SK-N-SH (cell line): Measurements from ENCODE around the gene AFG3L2. TPM values are rescaled to one million over a fixed set of nuclear protein-coding genes. Genes with fewer than 3 reads are reported as not detected.

Experiments used
- CTCF ChIA-PET: fragments of 300-600, 350-600 bp; formaldehyde crosslinking; extraction: SDS; loops from one replicate; lab custom pipeline; 2021; lab: Yijun Ruan, JAX
- POLR2A ChIA-PET: fragments of 350-600 bp; sonication (Branson Sonifier 250); formaldehyde crosslinking; extraction: SDS; loops from one replicate; lab custom pipeline; 2020; ENCODE audit warnings: antibody characterized with exemption, inconsistent platforms; lab: Yijun Ruan, JAX
- DNase-seq: peaks from one replicate; pipeline ENCODE4 v3.0.0; 2012
- H2AFZ ChIP-seq: fragments of 200-600 bp; sonication (generic); 2 replicates; pipeline ENCODE4 v1.8.1; 2016; ENCODE audit warnings: antibody characterized with exemption, mild to moderate bottlenecking, low read depth
- H3F3A ChIP-seq: fragments of 200-600 bp; sonication (generic); replicated peaks from 2 replicates; pipeline ENCODE3; 2016; ENCODE audit warnings: antibody characterized with exemption, mild to moderate bottlenecking; ENCODE audit not compliant: insufficient read depth
- H3K27ac ChIP-seq, 2 experiments: fragments of 200-500 bp in 1 of 2; fragments of 200-600 bp in 1 of 2; sonication (Bioruptor generic) in 1 of 2; sonication (generic), shearing (Covaris generic) in 1 of 2; 2 replicates each; pipeline versions ENCODE4 v1.5.1 to v1.6.1; 2014 to 2016; ENCODE audit warnings: low read depth in 2 of 2, inconsistent platforms in 1 of 2, low read length in 1 of 2, mild to moderate bottlenecking in 1 of 2, mixed read lengths in 1 of 2
- H3K27me3 ChIP-seq: fragments of 200-600 bp; sonication (generic), shearing (Covaris generic); 2 replicates; pipeline ENCODE4 v1.6.1; 2016; ENCODE audit warnings: mixed run types; ENCODE audit not compliant: insufficient read depth
- H3K36me3 ChIP-seq, 2 experiments: fragments of 200-500 bp in 1 of 2; fragments of 200-600 bp in 1 of 2; sonication (Bioruptor generic) in 1 of 2; sonication (generic) in 1 of 2; replicated peaks in 1 of 2; 2 replicates each; pipeline versions ENCODE3 to v1.5.1; 2014 to 2016; ENCODE audit warnings: low read length in 1 of 2, mild to moderate bottlenecking in 1 of 2; ENCODE audit not compliant: insufficient read depth in 2 of 2, control insufficient read depth in 1 of 2
- H3K4me1 ChIP-seq, 2 experiments: fragments of 200-500 bp in 1 of 2; fragments of 200-600 bp in 1 of 2; sonication (Bioruptor generic) in 1 of 2; sonication (generic), shearing (Covaris generic) in 1 of 2; 2 replicates each; pipeline versions ENCODE4 v1.5.1 to v1.6.1; 2014 to 2016; ENCODE audit warnings: low read depth in 1 of 2, low read length in 1 of 2, mixed run types in 1 of 2; ENCODE audit not compliant: insufficient read depth in 2 of 2, control insufficient read depth in 1 of 2
- H3K4me2 ChIP-seq: fragments of 200-600 bp; sonication (generic), shearing (Covaris generic); 2 replicates; pipeline ENCODE4 v1.6.1; 2017; ENCODE audit warnings: mixed run types
- H3K4me3 ChIP-seq, 2 experiments: fragments of 200-500 bp in 1 of 2; fragments of 200-600 bp in 1 of 2; sonication (Bioruptor generic) in 1 of 2; sonication (generic), shearing (Covaris generic) in 1 of 2; 2 replicates each; pipeline versions ENCODE4 v1.5.1 to v1.8.1; 2014 to 2016; ENCODE audit warnings: low read depth in 2 of 2, inconsistent platforms in 1 of 2, low read length in 1 of 2, mild to moderate bottlenecking in 1 of 2, mixed read lengths in 1 of 2, moderate library complexity in 1 of 2
- H3K79me2 ChIP-seq: fragments of 200-600 bp; sonication (generic); 2 replicates; pipeline ENCODE4 v1.8.1; 2017; ENCODE audit warnings: mild to moderate bottlenecking; ENCODE audit not compliant: insufficient read depth
- H3K9ac ChIP-seq: fragments of 200-600 bp; sonication (generic); 2 replicates; pipeline ENCODE4 v1.6.1; 2017; ENCODE audit warnings: mixed run types
- H3K9me2 ChIP-seq: fragments of 200-600 bp; sonication (generic); 2 replicates; pipeline ENCODE4 v1.6.1; 2017; ENCODE audit warnings: mixed run types
- H3K9me3 ChIP-seq: fragments of 200-600 bp; sonication (generic); 2 replicates; pipeline ENCODE4 v1.6.1; 2017; ENCODE audit warnings: mixed run types, mild to moderate bottlenecking, moderate library complexity
- H4K20me1 ChIP-seq: fragments of 200-600 bp; sonication (generic); 2 replicates; pipeline ENCODE4 v1.6.1; 2017; ENCODE audit warnings: mild to moderate bottlenecking, mixed run types; ENCODE audit not compliant: insufficient read depth
- CHD2 ChIP-seq: fragments of 150-350 bp; IDR thresholded peaks from 2 replicates; pipeline ENCODE4 v1.6.1; 2018; ENCODE audit warnings: low read length; ENCODE audit not compliant: partially characterized antibody
- ELF1 ChIP-seq: IDR thresholded peaks from 2 replicates; pipeline ENCODE4 v1.4.0; 2012
- EZH2phosphoT487 ChIP-seq: fragments of 200-600 bp; sonication (generic); IDR thresholded peaks from 2 replicates; pipeline ENCODE4 v1.6.1; 2017; ENCODE audit warnings: low read depth, mixed run types, mild to moderate bottlenecking, antibody characterized with exemption, moderate library complexity, borderline replicate concordance
- FOXM1 ChIP-seq: IDR thresholded peaks from 2 replicates; pipeline ENCODE4 v1.4.0; 2012; ENCODE audit warnings: low read depth, mild to moderate bottlenecking
- JUND ChIP-seq: IDR thresholded peaks from 2 replicates; pipeline ENCODE4 v1.4.0; 2012
- MXI1 ChIP-seq: IDR thresholded peaks from 2 replicates; pipeline ENCODE4 v1.6.1; 2012; ENCODE audit warnings: mild to moderate bottlenecking, low read depth, low read length, improper control_type of control experiment
- RAD21 ChIP-seq: IDR thresholded peaks from 2 replicates; pipeline ENCODE4 v1.6.1; 2012; ENCODE audit warnings: mild to moderate bottlenecking, low read length
- RFX5 ChIP-seq: IDR thresholded peaks from 2 replicates; pipeline ENCODE4 v1.6.1; 2012; ENCODE audit warnings: mild to moderate bottlenecking, improper control_type of control experiment, low read length
- SMC3 ChIP-seq: IDR thresholded peaks from 2 replicates; pipeline ENCODE4 v1.6.1; 2012; ENCODE audit warnings: low read depth, low read length, improper control_type of control experiment
- TAF1 ChIP-seq: IDR thresholded peaks from 2 replicates; pipeline ENCODE4 v1.6.1; 2012; ENCODE audit warnings: low read depth, mild to moderate bottlenecking, low read length, moderate library complexity, borderline replicate concordance
- TCF12 ChIP-seq: IDR thresholded peaks from 2 replicates; pipeline ENCODE4 v1.4.0; 2012
- TEAD4 ChIP-seq: IDR thresholded peaks from 2 replicates; pipeline ENCODE4 v1.4.0; 2012; ENCODE audit warnings: mild to moderate bottlenecking, borderline replicate concordance; ENCODE audit not compliant: insufficient read depth
- WGBS: methylation state at CpG from one replicate; pipeline ENCODE4 v1.1.6; 2017; ENCODE audit warnings: low lambda C conversion rate; 5-methylcytosine and 5-hydroxymethylcytosine counted together
- polyA plus RNA-seq, 3 experiments: library from polyadenylated mRNA; depleted of rRNA; stranded (reverse); fragments of >200 nt; gene quantifications; 2 replicates each; pipeline ENCODE4 v1.2.3, GENCODE V29; 2012
- TF ChIP-seq, protein P1 (sequence below): fragments of 150-350 bp; IDR thresholded peaks from 2 replicates; pipeline ENCODE4 v1.6.1; 2017; ENCODE audit warnings: antibody characterized with exemption, low read length, low read depth, borderline replicate concordance
- TF ChIP-seq, protein P2 (sequence below): fragments of 200-600 bp; sonication (generic); IDR thresholded peaks from 2 replicates; pipeline ENCODE4 v1.6.1; 2017; ENCODE audit warnings: antibody characterized with exemption, mild to moderate bottlenecking, moderate library complexity
- TF ChIP-seq, protein P3 (sequence below): fragments of 150-350 bp; IDR thresholded peaks from 2 replicates; pipeline ENCODE4 v1.6.1; 2016; ENCODE audit warnings: mild to moderate bottlenecking, low read depth, low read length

AFG3L2 gene
- polyA plus RNA-seq, 1 of the 3 experiments (the other 2 are of a cell fraction), result 26.0 TPM

- TF ChIP-seq SMC3 (no peak), RAD21 (no peak), CHD2 (peak; percentile 4), JUND (no peak), ELF1 (0 out of 2 replicates have a peak, but pooled peaks have one; percentile 31), RFX5 (no peak), MXI1 (peak; percentile 79), TAF1 (peak; percentile 57), TCF12 (no peak)
- TF ChIP-seq, protein P1, sequence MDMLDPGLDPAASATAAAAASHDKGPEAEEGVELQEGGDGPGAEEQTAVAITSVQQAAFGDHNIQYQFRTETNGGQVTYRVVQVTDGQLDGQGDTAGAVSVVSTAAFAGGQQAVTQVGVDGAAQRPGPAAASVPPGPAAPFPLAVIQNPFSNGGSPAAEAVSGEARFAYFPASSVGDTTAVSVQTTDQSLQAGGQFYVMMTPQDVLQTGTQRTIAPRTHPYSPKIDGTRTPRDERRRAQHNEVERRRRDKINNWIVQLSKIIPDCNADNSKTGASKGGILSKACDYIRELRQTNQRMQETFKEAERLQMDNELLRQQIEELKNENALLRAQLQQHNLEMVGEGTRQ, result no peak
- TF ChIP-seq, protein P2, sequence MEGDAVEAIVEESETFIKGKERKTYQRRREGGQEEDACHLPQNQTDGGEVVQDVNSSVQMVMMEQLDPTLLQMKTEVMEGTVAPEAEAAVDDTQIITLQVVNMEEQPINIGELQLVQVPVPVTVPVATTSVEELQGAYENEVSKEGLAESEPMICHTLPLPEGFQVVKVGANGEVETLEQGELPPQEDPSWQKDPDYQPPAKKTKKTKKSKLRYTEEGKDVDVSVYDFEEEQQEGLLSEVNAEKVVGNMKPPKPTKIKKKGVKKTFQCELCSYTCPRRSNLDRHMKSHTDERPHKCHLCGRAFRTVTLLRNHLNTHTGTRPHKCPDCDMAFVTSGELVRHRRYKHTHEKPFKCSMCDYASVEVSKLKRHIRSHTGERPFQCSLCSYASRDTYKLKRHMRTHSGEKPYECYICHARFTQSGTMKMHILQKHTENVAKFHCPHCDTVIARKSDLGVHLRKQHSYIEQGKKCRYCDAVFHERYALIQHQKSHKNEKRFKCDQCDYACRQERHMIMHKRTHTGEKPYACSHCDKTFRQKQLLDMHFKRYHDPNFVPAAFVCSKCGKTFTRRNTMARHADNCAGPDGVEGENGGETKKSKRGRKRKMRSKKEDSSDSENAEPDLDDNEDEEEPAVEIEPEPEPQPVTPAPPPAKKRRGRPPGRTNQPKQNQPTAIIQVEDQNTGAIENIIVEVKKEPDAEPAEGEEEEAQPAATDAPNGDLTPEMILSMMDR, result no peak
Measured at GRCh38 chr18:12376754-12377555, at the start of gene AFG3L2 (continued).

GRCh38 chr18:12424252-12424651 is 47.2 kb upstream of the AFG3L2 start:
- Histone ChIP-seq H3K27ac (no peak overlapping the region), H3K79me2 (peaks cover 4% of the 10 kb centered on the region; the same call in 1 of the 2 replicates), H3K4me2 (no peak overlapping the region), H3K9me3 (no peaks in the 10 kb centered on the region), H3K27me3 (no peaks in the 10 kb centered on the region), H3K4me3 (no peak overlapping the region), H2AFZ (no peak overlapping the region), H3K9ac (no peak overlapping the region), H3F3A (no peaks in the 10 kb centered on the region), H3K4me1 (peaks cover 0 to 7% of the 10 kb centered on the region in 2 experiments; a peak in 1 of 4 replicates), H4K20me1 (no peaks in the 10 kb centered on the region), H3K9me2 (no peaks in the 10 kb centered on the region), H3K36me3 (peaks cover 7 to 34% of the 10 kb centered on the region in 2 experiments)
- POLR2A ChIA-PET, result interaction anchor here (1.4 kb wide), 1 partner anchor 17 kb away, joined by 5 read pairs; no protein-coding TSS in a partner anchor
- CTCF ChIA-PET, result interaction anchor here (1.0 kb wide), 2 partner anchors 31 to 33 kb away, joined by 3 to 5 read pairs; no protein-coding TSS in a partner anchor
- WGBS, result 95% methylated on average over 4 of the region's 4 CpGs
- no peak for DNase-seq
- TF ChIP-seq, protein P3, sequence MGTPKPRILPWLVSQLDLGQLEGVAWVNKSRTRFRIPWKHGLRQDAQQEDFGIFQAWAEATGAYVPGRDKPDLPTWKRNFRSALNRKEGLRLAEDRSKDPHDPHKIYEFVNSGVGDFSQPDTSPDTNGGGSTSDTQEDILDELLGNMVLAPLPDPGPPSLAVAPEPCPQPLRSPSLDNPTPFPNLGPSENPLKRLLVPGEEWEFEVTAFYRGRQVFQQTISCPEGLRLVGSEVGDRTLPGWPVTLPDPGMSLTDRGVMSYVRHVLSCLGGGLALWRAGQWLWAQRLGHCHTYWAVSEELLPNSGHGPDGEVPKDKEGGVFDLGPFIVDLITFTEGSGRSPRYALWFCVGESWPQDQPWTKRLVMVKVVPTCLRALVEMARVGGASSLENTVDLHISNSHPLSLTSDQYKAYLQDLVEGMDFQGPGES, result no peak
- no peak for TF ChIP-seq SMC3
- TF ChIP-seq EZH2phosphoT487, result no peak
- no peak for TF ChIP-seq MXI1
- TF ChIP-seq FOXM1, result no peak
- no peak for TF ChIP-seq JUND
- TF ChIP-seq TEAD4, result no peak
- no peak for TF ChIP-seq TAF1
- no peak for TF ChIP-seq RAD21
